ENCODE data around the gene PPP1R18. TPM values are rescaled to one million over a fixed set of nuclear protein-coding genes. Genes with fewer than 3 reads are reported as not detected.

PPP1R18 gene
- total RNA-seq, 1 donor from 2014 or later: 156 TPM

GRCh38 chr6:30716879-30717128 is 30.4 kb upstream of the PPP1R18 start:
- FAIRE-seq (no peak), DNase-seq (ENCODE audit: low read depth) (no peak)
- Histone ChIP-seq H3K27ac (ENCODE audit: low read depth, low read length) (peak overlapping the region; percentile 89), H3K36me3 (ENCODE audit: insufficient read depth, low read length) (peaks cover 19% of the 10 kb centered on the region), H3K4me3 (ENCODE audit: insufficient read depth, low read depth, low read length) (peak overlapping the region; percentile 78), H3K27me3 (ENCODE audit: insufficient read depth, low read length) (no peaks in the 10 kb centered on the region), H3K4me2 (ENCODE audit: low read length) (peak overlapping the region; percentile 88), H3K4me1 (ENCODE audit: insufficient read depth, low read length) (peaks cover 19% of the 10 kb centered on the region), H3K79me2 (ENCODE audit: insufficient read depth, low read length) (peaks cover 48% of the 10 kb centered on the region), H3K9ac (ENCODE audit: low read length) (peak overlapping the region; percentile 85), H4K20me1 (ENCODE audit: insufficient read depth, low read length) (peaks cover 4% of the 10 kb centered on the region), H2AFZ (ENCODE audit: low read depth, low read length) (peak overlapping the region; percentile 67), H3K9me3 (ENCODE audit: insufficient read depth, low read depth, low read length) (no peaks in the 10 kb centered on the region)
- H3K27ac Mint-ChIP-seq (ENCODE audit: unreplicated experiment): peak overlapping the region; percentile 100
- H3K36me3 Mint-ChIP-seq (ENCODE audit: low read depth, unreplicated experiment): peaks cover 33% of the 10 kb centered on the region
- peaks cover 21% of the 10 kb centered on the region for H3K4me1 Mint-ChIP-seq (ENCODE audit: low read depth, unreplicated experiment)
- H3K9me3 Mint-ChIP-seq (ENCODE audit: unreplicated experiment): no peaks in the 10 kb centered on the region
- H3K27me3 Mint-ChIP-seq (ENCODE audit: low read depth, unreplicated experiment): no peaks in the 10 kb centered on the region
- H3K4me3 Mint-ChIP-seq (ENCODE audit: unreplicated experiment): peak overlapping the region; percentile 94
- TF ChIP-seq EZH2 (IDR thresholded peaks at IDR 0.05; ENCODE audit: insufficient read depth, low read length): no peak
- TF ChIP-seq CTCF (IDR thresholded peaks at IDR 0.05; ENCODE audit: insufficient read depth, low read depth, low read length): no peak

- no peak for FAIRE-seq
- peaks cover 33% of the 10 kb centered on the region for H3K36me3 Mint-ChIP-seq (ENCODE audit: low read depth, unreplicated experiment)
Measured at GRCh38 chr6:30714263-30714662, 27.8 kb upstream of the PPP1R18 start.

More at GRCh38 chr6:30714263-30714662, 27.8 kb upstream of the PPP1R18 start:
- H3K27ac ChIP-seq (ENCODE audit: low read depth, low read length): no peak overlapping the region
- no peak overlapping the region for H3K9ac ChIP-seq (ENCODE audit: low read length)
- Mint-ChIP-seq H3K4me3 (ENCODE audit: unreplicated experiment) (no peak overlapping the region), H3K27ac (ENCODE audit: unreplicated experiment) (peak overlapping the region; percentile 31), H3K9me3 (ENCODE audit: unreplicated experiment) (no peaks in the 10 kb centered on the region), H3K27me3 (ENCODE audit: low read depth, unreplicated experiment) (no peaks in the 10 kb centered on the region), H3K4me1 (ENCODE audit: low read depth, unreplicated experiment) (peaks cover 17% of the 10 kb centered on the region)
- H3K4me3 ChIP-seq (ENCODE audit: insufficient read depth, low read depth, low read length): no peak overlapping the region
- H3K36me3 ChIP-seq (ENCODE audit: insufficient read depth, low read length): peaks cover 24% of the 10 kb centered on the region
- H3K79me2 ChIP-seq (ENCODE audit: insufficient read depth, low read length): peaks cover 25% of the 10 kb centered on the region
- DNase-seq (ENCODE audit: low read depth): no peak
- H3K27me3 ChIP-seq (ENCODE audit: insufficient read depth, low read length): no peaks in the 10 kb centered on the region
- H3K9me3 ChIP-seq (ENCODE audit: insufficient read depth, low read depth, low read length): no peaks in the 10 kb centered on the region
- H2AFZ ChIP-seq (ENCODE audit: low read depth, low read length): no peak overlapping the region
- H3K4me1 ChIP-seq (ENCODE audit: insufficient read depth, low read length): peaks cover 14% of the 10 kb centered on the region
- TF ChIP-seq CTCF (IDR thresholded peaks at IDR 0.05; ENCODE audit: insufficient read depth, low read depth, low read length) (no peak), EZH2 (IDR thresholded peaks at IDR 0.05; ENCODE audit: insufficient read depth, low read length) (no peak)
- no peak overlapping the region for H3K4me2 ChIP-seq (ENCODE audit: low read length)
- H4K20me1 ChIP-seq (ENCODE audit: insufficient read depth, low read length): no peaks in the 10 kb centered on the region

Measured in astrocyte (in vitro differentiated cells and primary cell).